ENCODE results near the gene MDFI. TPM values are rescaled to one million over a fixed set of nuclear protein-coding genes. Genes with fewer than 3 reads are reported as not detected.

MDFI gene
- total RNA-seq, 1 donor from 2014 or later: 29.5 TPM

GRCh38 chr6:41630069-41630468, 8.2 kb upstream of the MDFI start:
- Histone ChIP-seq H3K27ac (no peak overlapping the region), H2AFZ (replicated peaks) (no peak overlapping the region), H3K27me3 (peaks cover 28% of the 10 kb centered on the region), H3K36me3 (no peaks in the 10 kb centered on the region), H3K4me1 (no peaks in the 10 kb centered on the region), H3K79me2 (ENCODE audit: low read depth) (no peaks in the 10 kb centered on the region), H4K20me1 (ENCODE audit: low read depth) (no peaks in the 10 kb centered on the region), H3K9me3 (ENCODE audit: low read depth) (no peaks in the 10 kb centered on the region), H3F3A (ENCODE audit: low read depth) (no peaks in the 10 kb centered on the region), H3K9ac (no peak overlapping the region), H3K4me3 (no peak overlapping the region), H3K4me2 (no peak overlapping the region)
- Mint-ChIP-seq H3K4me3 (no peak overlapping the region), H3K36me3 (no peaks in the 10 kb centered on the region), H3K4me1 (peaks cover 24% of the 10 kb centered on the region), H3K27ac (no peak overlapping the region), H3K9me3 (no peaks in the 10 kb centered on the region), H3K27me3 (ENCODE audit: insufficient read depth, low read depth) (peaks cover 6% of the 10 kb centered on the region)
- no peak for TF ChIP-seq EZH2 (IDR thresholded peaks at IDR 0.05)
- DNase-seq (ENCODE audit: low spot score): no peak

GRCh38 chr6:41630946-41631345, 7.3 kb upstream of the MDFI start:
- no peaks in the 10 kb centered on the region for H3K36me3 Mint-ChIP-seq
- H3K9ac ChIP-seq: no peak overlapping the region
- no peak overlapping the region for H3K4me2 ChIP-seq
- H3K9me3 ChIP-seq (ENCODE audit: low read depth): no peaks in the 10 kb centered on the region
- no peak for DNase-seq (ENCODE audit: low spot score)
- H3K4me1 Mint-ChIP-seq: peaks cover 27% of the 10 kb centered on the region
- no peaks in the 10 kb centered on the region for H3K9me3 Mint-ChIP-seq
- peak overlapping the region; percentile 6 for H2AFZ ChIP-seq (replicated peaks)
- no peak overlapping the region for H3K27ac Mint-ChIP-seq
- no peak overlapping the region for H3K27ac ChIP-seq
- no peak overlapping the region for H3K4me3 ChIP-seq
- H3K79me2 ChIP-seq (ENCODE audit: low read depth): no peaks in the 10 kb centered on the region
- H4K20me1 ChIP-seq (ENCODE audit: low read depth): no peaks in the 10 kb centered on the region
- H3K4me1 ChIP-seq: no peaks in the 10 kb centered on the region
- TF ChIP-seq EZH2phosphoT487 (IDR thresholded peaks at IDR 0.05) (no peak), EZH2 (IDR thresholded peaks at IDR 0.05) (no peak), CTCF (IDR thresholded peaks at IDR 0.05) (no peak)
- H3F3A ChIP-seq (ENCODE audit: low read depth): no peaks in the 10 kb centered on the region
- peaks cover 14% of the 10 kb centered on the region for H3K27me3 Mint-ChIP-seq (ENCODE audit: insufficient read depth, low read depth)
- H3K27me3 ChIP-seq: peaks cover 37% of the 10 kb centered on the region
- H3K4me3 Mint-ChIP-seq: no peak overlapping the region
- H3K36me3 ChIP-seq: no peaks in the 10 kb centered on the region

DNA sequence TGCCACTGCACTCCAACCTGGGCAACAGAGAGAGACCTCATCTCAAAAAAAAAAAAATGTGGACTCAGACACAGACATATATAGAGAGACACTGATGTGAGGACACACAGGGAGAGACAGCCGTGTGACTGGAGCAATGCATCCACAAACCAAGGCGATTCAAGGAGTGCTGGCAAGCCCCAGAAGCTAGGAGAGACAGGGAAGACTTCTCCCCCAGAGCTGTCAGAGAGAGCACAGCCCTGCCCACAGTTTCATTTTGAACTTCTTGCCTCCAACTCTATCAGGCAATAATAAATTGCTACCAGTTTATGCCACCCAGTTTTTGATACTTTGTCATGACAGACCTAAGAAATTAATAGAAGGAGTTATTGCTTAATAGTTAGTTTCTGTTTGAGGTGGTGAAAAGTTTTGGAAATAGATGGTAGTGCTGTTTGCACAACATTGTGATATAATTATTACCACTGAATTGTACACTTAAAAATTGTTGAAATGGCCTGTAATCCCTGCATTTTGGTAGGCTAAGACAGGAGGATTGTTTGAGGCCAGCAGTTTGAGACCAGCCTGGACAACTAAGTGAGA, 5.1 kb upstream of the MDFI start:
- no peak overlapping the region for H3K27ac Mint-ChIP-seq
- no peak overlapping the region for H3K27ac ChIP-seq
- no peaks in the 10 kb centered on the region for H3K36me3 ChIP-seq
- no peaks in the 10 kb centered on the region for H3K9me3 Mint-ChIP-seq
- no peak overlapping the region for H2AFZ ChIP-seq (replicated peaks)
- H3K4me2 ChIP-seq: no peak overlapping the region
- H3K79me2 ChIP-seq (ENCODE audit: low read depth): no peaks in the 10 kb centered on the region
- peaks cover 59% of the 10 kb centered on the region for H3K27me3 ChIP-seq
- DNase-seq (ENCODE audit: low spot score): no peak
- H3K4me3 ChIP-seq: no peak overlapping the region
- no peaks in the 10 kb centered on the region for H4K20me1 ChIP-seq (ENCODE audit: low read depth)
- TF ChIP-seq EZH2phosphoT487 (IDR thresholded peaks at IDR 0.05) (no peak), CTCF (IDR thresholded peaks at IDR 0.05) (no peak), EZH2 (IDR thresholded peaks at IDR 0.05) (no peak)
- peaks cover 24% of the 10 kb centered on the region for H3K27me3 Mint-ChIP-seq (ENCODE audit: insufficient read depth, low read depth)
- peaks cover 9% of the 10 kb centered on the region for H3K4me1 ChIP-seq
- no peaks in the 10 kb centered on the region for H3K9me3 ChIP-seq (ENCODE audit: low read depth)
- no peak overlapping the region for H3K4me3 Mint-ChIP-seq
- H3K4me1 Mint-ChIP-seq: peaks cover 25% of the 10 kb centered on the region
- H3F3A ChIP-seq (ENCODE audit: low read depth): peaks cover 6% of the 10 kb centered on the region
- no peaks in the 10 kb centered on the region for H3K36me3 Mint-ChIP-seq
- H3K9ac ChIP-seq: no peak overlapping the region

- peak; percentile 51 for DNase-seq (ENCODE audit: low spot score)
- no peak overlapping the region for H3K9ac ChIP-seq
- peaks cover 32% of the 10 kb centered on the region for H3K27me3 Mint-ChIP-seq (ENCODE audit: insufficient read depth, low read depth)
- no peak overlapping the region for H3K4me2 ChIP-seq
- no peak overlapping the region for H3K4me3 Mint-ChIP-seq
- no peaks in the 10 kb centered on the region for H3K36me3 ChIP-seq
- H3K9me3 Mint-ChIP-seq: no peaks in the 10 kb centered on the region
- no peak for TF ChIP-seq EZH2 (IDR thresholded peaks at IDR 0.05)
- TF ChIP-seq CTCF (IDR thresholded peaks at IDR 0.05): no peak
- no peak for TF ChIP-seq EZH2phosphoT487 (IDR thresholded peaks at IDR 0.05)
- H3K27ac Mint-ChIP-seq: no peak overlapping the region
- no peak overlapping the region for H3K4me3 ChIP-seq
- peaks cover 14% of the 10 kb centered on the region for H3K4me1 ChIP-seq
- peaks cover 6% of the 10 kb centered on the region for H3F3A ChIP-seq (ENCODE audit: low read depth)
- no peaks in the 10 kb centered on the region for H3K9me3 ChIP-seq (ENCODE audit: low read depth)
- peaks cover 4% of the 10 kb centered on the region for H3K79me2 ChIP-seq (ENCODE audit: low read depth)
- no peaks in the 10 kb centered on the region for H3K36me3 Mint-ChIP-seq
- no peak overlapping the region for H2AFZ ChIP-seq (replicated peaks)
- H3K4me1 Mint-ChIP-seq: peaks cover 31% of the 10 kb centered on the region
- H3K27ac ChIP-seq: no peak overlapping the region
- H3K27me3 ChIP-seq: peaks cover 69% of the 10 kb centered on the region
- peaks cover 4% of the 10 kb centered on the region for H4K20me1 ChIP-seq (ENCODE audit: low read depth)
Measured at GRCh38 chr6:41634657-41635056, 3.6 kb upstream of the MDFI start.

Measured in neural progenitor cell (in vitro differentiated cells).